Stimulated activated CD4-positive, alpha-beta T cell treated with anti-CD3 and anti-CD28 coated beads, TNF-alpha, amount 100 ng/mL, for 4 hours (primary cell): Measurements from ENCODE around the gene PNLIPRP2.

Experiments used
- DNase-seq, 3 experiments: peaks; one replicate each; pipeline ENCODE4 v3.0.0-alpha.2; 2020; ENCODE audit warnings: low read depth in 3 of 3

The PNLIPRP2 gene

GRCh38 chr10:116683166-116683565 lies 62.4 kb downstream of the PNLIPRP2 start:
- DNase-seq: no peak

DNA sequence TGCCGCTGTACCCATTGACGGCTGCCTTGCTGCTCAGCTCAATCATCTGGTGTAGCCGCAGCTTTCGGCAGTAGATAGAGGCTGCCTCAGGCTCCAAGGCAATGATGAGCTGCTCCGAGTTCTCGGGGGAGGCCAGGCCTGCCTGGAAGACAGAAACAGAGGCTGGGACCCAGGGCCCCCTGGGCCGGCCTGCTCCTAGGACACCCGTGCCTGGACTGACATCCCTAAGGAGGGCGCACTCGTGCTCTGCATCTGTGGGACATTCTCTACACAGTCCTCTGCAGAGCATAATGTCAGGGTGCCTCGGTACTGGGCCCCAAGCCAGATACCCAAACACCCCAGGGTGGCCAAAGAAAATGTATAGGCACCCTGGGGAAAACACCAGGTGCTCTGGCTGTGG lies 63.1 kb downstream of the PNLIPRP2 start:
- no peak for DNase-seq

GRCh38 chr10:116684781-116685180 lies 64.0 kb downstream of the PNLIPRP2 start:
- no peak for DNase-seq

GRCh38 chr10:116685807-116686206 lies 65.1 kb downstream of the PNLIPRP2 start:
- DNase-seq: no peak

DNA sequence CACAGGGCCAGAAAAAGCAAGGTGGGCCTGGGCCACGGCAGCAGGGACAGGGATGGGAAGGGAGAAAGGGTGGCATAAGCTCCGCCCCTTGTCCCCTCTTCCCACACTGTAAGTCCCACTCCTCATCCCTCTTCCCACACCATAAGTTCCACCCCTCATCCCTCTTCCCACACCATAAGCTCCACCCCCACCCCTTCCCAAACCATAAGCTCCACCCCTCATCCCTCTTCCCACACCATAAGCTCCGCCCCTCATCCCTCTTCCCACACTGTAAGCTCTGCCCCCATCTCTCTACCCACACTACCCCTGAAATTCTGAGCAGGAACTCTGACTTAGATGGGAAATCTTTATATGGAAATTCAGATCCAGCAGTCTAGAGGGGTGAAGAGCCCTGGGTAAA lies 65.9 kb downstream of the PNLIPRP2 start:
- no peak for DNase-seq

- no peak for DNase-seq
These were observed 66.9 kb downstream of the PNLIPRP2 start for GRCh38 chr10:116687633-116688032.

- DNase-seq: no peak
These were observed 67.5 kb downstream of the PNLIPRP2 start for GRCh38 chr10:116688241-116688711.

DNA sequence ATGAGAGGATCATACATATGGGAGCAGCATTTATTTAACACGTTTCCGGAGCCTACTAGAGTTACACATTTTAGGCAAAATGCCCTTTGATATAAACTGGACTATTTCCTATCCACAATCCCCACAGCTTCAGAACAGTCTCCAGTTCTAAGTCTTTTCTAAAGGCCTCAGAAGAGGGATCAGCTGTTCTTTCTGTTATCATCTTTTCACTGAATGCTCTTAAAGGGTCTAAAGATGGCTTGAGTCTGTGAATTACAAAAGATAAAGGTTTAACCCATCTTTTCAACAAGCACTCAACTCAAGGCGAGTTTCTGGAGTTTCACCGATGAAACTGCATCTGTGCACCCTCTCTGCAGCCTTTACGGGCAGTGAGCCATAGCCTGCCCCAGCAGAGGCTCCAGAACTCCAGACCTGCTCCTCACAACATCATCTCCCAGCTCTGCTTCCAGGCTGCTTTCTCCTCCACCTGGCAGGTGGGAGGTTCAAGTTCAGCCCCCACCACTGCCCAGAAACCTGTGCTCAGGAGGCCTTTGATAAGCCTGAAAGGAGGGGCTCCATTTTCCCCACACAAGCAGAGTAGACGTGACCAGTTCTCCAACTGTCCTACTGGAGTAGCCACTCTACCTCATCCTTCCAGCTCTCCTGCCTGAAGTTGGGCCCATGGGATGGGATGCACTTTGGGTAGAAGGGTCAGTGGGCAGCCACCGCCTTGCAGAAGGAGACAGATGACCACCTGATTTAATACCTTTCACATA lies 68.2 kb downstream of the PNLIPRP2 start:
- no peak for DNase-seq

DNA sequence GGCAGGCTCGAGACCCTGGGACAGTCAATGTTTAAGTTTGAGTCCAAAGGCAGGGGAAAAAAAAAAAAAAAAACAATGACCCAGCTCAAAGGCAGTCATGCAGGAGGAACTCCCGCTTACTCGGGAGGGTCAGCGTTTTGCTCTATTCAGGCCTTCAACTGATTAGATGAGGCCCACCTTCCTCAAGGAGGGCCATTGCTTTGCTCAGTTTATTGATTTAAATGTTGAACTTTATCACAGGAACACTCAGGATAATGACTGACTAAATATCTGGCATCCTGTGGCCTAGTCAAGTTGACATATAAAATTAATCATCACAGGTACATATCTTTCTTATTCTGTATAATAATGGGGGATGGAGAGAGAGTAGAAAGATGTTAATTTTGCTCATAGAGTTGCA lies 69.0 kb downstream of the PNLIPRP2 start:
- DNase-seq: no peak

GRCh38 chr10:116690356-116691322 lies 69.9 kb downstream of the PNLIPRP2 start:
- DNase-seq: no peak

DNA sequence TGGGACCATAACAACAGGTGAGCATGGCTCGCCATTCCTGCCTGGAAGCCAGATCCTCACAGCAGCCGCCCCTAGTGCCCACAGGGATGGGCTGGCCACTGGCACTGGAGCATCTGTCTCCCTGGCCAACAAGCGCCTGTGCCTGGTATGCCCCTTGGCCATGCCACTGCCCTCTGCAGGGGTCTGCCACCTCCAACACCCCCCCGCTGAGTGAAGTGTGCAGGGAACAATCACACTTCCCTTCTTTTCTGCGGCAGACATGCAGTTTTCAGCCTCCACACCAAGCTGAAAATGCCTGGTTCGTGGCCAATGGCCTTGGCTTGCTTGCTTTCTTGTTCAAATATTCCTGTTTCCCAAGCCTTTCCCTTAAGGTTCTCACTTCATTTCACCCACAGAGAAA lies 70.9 kb downstream of the PNLIPRP2 start:
- no peak for DNase-seq

DNA sequence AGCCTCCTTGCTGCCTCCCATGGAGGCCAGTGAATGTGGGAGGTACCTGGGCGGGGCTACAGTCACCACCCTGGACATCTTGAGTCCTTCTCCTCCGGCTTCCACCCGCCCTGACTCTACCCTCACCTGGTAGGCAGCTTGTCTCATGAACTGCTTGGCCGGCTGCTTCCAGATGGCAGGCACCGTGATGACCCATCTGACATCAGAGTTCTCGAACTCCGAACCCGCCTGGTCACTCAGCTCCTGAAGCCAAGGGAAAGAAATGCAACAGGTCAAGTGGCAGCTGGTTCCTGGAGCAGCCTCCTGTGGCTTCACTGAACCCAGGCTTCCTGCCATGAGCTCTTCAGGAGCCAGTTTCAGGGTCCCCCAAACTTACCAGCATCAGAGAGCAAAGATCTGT lies 71.5 kb downstream of the PNLIPRP2 start:
- DNase-seq: no peak

DNA sequence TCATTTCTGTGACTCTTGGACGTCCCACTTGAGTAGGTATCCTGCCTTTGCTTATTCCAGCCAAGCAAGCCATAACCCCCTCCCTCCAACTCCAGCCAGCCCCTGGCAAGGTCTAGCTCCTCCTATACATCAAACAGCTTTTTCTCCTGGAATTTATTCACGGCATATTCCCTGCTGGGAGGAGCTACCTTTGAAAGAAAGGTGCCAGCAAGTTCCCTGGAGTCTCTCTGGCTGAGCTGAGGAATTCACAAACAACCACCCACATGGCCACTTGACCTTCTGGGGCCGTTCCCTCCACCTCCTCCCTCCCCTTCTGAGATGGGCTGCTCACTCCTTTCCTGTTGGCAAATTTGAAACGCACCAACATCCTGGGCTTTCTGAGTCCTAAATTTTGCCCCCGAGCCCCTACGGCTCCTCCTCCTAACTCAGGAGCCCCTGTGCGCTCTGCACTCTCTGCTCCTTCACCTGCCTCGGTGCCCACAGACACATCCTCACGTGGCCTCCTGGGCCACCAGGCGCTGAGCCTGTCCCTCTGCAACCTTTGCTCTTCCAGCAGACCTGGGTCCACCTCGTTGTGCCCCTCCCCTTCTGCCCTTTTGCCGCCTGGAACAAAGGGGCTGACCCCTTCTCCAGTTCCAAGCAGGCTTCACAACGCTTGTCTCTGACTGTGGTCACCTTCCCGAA lies 73.6 kb downstream of the PNLIPRP2 start:
- no peak for DNase-seq
